Measurements from ENCODE around the gene ZFPM1. TPM values are rescaled to one million over a fixed set of nuclear protein-coding genes. Genes with fewer than 3 reads are reported as not detected.

ZFPM1 gene
- total RNA-seq, 2 donors from 2014 or later, result 18.1 to 21.5 TPM

DNA sequence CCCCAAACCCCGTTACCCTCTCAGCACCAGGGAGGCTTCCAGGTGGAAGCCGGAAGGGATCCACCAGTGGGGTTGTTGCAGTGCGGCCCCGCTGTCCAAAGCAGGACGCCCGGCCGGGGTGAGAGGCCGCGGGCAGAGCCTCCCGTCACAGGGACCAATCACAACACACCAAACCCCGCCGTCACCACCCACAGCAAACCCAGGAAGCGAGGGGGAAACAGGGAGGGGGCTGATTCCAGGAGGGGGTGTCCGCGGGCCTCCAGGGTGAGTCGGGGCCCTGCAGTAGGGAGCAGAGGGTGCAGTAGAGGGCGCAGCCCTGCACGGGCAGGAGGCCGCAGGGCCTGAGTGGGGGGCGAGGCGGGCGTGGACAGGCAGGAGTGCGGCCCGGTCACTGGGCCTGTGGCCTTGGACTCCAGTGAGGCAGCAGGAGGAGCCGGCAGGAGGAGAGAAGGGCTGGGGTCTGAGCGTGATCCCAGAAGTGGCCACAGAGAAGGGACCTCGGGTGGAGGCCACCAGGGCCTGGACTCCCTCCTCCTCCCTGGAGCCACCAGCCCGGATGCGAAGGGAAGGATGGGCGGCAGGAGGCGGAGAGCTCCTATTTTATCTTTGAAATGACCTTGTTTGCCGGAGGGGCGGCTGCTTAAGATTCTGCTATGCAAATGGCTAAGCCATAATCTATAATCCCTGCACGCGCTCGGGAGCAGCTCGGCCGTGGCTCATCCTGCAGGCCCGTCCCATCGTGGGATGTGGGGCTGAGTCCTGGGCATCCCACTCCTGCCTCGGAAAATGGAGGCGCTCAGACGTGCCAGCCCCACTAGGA, 41.5 kb downstream of the ZFPM1 start:
- H3K4me3 Mint-ChIP-seq, result no peak overlapping the region
- no peak overlapping the region for H3K27ac Mint-ChIP-seq

DNA sequence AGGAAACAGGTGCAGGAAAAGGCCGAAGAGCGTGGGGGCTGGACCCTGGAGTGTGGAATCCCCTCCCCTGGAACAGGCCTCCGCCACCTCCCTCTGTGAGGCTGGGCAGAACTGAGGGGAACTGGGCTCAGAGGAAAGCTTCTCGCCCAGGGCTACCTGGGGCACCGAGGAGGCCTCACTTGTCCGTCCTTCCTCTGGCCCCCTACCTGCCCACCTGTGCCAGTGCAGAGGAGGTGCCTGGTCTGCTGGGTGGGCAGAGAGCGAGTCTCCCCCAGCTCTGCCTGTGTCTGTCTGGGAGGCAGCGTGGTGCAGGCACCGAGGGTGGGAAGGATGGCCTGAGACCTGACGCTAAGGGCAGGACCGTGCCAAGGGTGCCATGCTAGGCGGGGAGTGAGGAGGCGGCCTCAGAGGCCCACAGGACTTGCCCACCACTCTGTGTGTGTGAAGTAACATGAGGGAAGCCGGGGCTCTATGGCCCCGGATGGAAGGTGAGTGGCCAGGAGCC, 42.2 kb downstream of the ZFPM1 start:
- Mint-ChIP-seq H3K27ac (peak overlapping the region; percentile 17), H3K9me3 (no peaks in the 10 kb centered on the region), H3K36me3 (ENCODE audit: low read depth) (no peaks in the 10 kb centered on the region), H3K4me3 (no peak overlapping the region), H3K4me1 (peaks cover 7% of the 10 kb centered on the region), H3K27me3 (ENCODE audit: insufficient read depth) (no peaks in the 10 kb centered on the region)
- Histone ChIP-seq H3K9me3 (ENCODE audit: control insufficient read depth, low read length) (no peaks in the 10 kb centered on the region), H3K4me3 (ENCODE audit: low read length) (no peak overlapping the region), H3K9ac (ENCODE audit: extremely low read depth, low read length, poor library complexity, severe bottlenecking) (no peak overlapping the region), H3K36me3 (ENCODE audit: control insufficient read depth, insufficient read depth, low read length) (no peaks in the 10 kb centered on the region), H3K27ac (ENCODE audit: low read depth, low read length) (no peak overlapping the region), H3K27me3 (ENCODE audit: control insufficient read depth, insufficient read depth, low read length, poor library complexity, severe bottlenecking) (no peaks in the 10 kb centered on the region), H3K4me1 (ENCODE audit: control insufficient read depth, insufficient read depth, low read length) (peaks cover 12% of the 10 kb centered on the region)
- TF ChIP-seq, protein P1, sequence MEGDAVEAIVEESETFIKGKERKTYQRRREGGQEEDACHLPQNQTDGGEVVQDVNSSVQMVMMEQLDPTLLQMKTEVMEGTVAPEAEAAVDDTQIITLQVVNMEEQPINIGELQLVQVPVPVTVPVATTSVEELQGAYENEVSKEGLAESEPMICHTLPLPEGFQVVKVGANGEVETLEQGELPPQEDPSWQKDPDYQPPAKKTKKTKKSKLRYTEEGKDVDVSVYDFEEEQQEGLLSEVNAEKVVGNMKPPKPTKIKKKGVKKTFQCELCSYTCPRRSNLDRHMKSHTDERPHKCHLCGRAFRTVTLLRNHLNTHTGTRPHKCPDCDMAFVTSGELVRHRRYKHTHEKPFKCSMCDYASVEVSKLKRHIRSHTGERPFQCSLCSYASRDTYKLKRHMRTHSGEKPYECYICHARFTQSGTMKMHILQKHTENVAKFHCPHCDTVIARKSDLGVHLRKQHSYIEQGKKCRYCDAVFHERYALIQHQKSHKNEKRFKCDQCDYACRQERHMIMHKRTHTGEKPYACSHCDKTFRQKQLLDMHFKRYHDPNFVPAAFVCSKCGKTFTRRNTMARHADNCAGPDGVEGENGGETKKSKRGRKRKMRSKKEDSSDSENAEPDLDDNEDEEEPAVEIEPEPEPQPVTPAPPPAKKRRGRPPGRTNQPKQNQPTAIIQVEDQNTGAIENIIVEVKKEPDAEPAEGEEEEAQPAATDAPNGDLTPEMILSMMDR (conservative IDR thresholded peaks at IDR 0.05), result peak; percentile 51
- WGBS, 2 experiments (ENCODE audit: insufficient coverage in 1 of 2, insufficient read length in 1 of 2), result 82 to 84% methylated on average over 9 to 15 of the region's 15 CpGs
- no peak for DNase-seq

More for the DNA sequence above, 41.5 kb downstream of the ZFPM1 start:
- Mint-ChIP-seq H3K27me3 (ENCODE audit: insufficient read depth) (no peaks in the 10 kb centered on the region), H3K4me1 (peaks cover 7% of the 10 kb centered on the region), H3K9me3 (no peaks in the 10 kb centered on the region), H3K36me3 (ENCODE audit: low read depth) (peaks cover under 1% of the 10 kb centered on the region)
- Histone ChIP-seq H3K27ac (ENCODE audit: low read depth, low read length) (no peak overlapping the region), H3K4me1 (ENCODE audit: control insufficient read depth, insufficient read depth, low read length) (peaks cover 11% of the 10 kb centered on the region), H3K9me3 (ENCODE audit: control insufficient read depth, low read length) (no peaks in the 10 kb centered on the region), H3K9ac (ENCODE audit: extremely low read depth, low read length, poor library complexity, severe bottlenecking) (no peak overlapping the region), H3K36me3 (ENCODE audit: control insufficient read depth, insufficient read depth, low read length) (no peaks in the 10 kb centered on the region), H3K27me3 (ENCODE audit: control insufficient read depth, insufficient read depth, low read length, poor library complexity, severe bottlenecking) (no peaks in the 10 kb centered on the region), H3K4me3 (ENCODE audit: low read length) (no peak overlapping the region)
- DNase-seq, result peak; percentile 80
- TF ChIP-seq, protein P1 (conservative IDR thresholded peaks at IDR 0.05), result no peak
- WGBS, 2 experiments (ENCODE audit: insufficient coverage in 1 of 2, insufficient read length in 1 of 2), result 91 to 93% methylated on average over 20 to 36 of the region's 43 CpGs

DNA sequence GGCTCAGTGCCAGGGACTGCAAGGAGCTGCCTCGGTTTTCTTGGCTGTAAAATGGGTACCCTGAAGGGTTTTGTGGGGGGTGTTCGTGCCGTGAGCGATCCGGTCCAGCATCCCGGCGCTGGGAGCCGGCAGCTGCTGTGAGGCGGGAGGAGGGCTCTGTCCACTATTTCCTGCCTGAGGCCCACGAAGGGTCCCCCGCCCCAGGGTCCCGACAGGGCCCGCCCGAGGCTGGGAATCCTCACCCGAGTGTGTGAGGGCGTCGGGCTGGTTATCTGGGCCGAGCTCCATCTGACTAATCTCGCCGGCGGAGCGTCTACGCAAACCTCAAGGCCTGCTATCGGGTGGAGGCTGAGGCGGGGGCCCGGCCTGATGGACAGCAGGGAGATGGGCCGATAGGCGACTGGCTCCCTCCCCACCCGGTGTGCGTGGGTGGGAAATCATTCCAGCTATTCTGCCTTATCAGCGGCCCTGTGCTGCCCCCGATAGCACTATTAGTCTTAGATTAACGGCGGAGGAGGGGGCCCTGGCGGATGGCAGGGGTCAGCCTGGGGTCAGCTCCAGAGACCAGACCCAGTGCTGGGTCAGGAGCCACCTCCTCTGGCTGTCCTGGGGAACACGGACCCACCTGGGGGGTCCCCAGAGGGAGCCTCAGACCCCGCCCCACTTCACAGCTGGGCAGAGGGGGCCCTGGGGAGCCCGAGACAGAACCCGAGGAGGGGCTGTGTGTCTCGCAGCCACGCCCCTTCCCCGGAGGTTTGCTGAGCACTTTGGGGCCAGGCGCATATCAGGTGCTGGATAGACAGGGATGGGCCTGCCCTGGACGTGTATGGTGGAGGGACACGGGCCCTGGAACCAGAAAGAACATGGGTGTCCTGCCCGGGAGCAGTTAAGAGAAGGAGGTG, 44.7 kb downstream of the ZFPM1 start:
- H3K27ac ChIP-seq (ENCODE audit: low read depth, low read length), result no peak overlapping the region
- no peaks in the 10 kb centered on the region for H3K36me3 ChIP-seq (ENCODE audit: control insufficient read depth, insufficient read depth, low read length)
- H3K27me3 Mint-ChIP-seq (ENCODE audit: insufficient read depth), result no peaks in the 10 kb centered on the region
- WGBS, 2 experiments (ENCODE audit: insufficient coverage in 1 of 2, insufficient read length in 1 of 2), result 84 to 95% methylated on average over 33 to 46 of the region's 46 CpGs
- TF ChIP-seq, protein P1 (conservative IDR thresholded peaks at IDR 0.05), result no peak
- no peaks in the 10 kb centered on the region for H3K36me3 Mint-ChIP-seq (ENCODE audit: low read depth)
- peaks cover 12% of the 10 kb centered on the region for H3K4me1 ChIP-seq (ENCODE audit: control insufficient read depth, insufficient read depth, low read length)
- H3K9me3 Mint-ChIP-seq, result no peaks in the 10 kb centered on the region
- H3K4me3 ChIP-seq (ENCODE audit: low read length), result no peak overlapping the region
- H3K9ac ChIP-seq (ENCODE audit: extremely low read depth, low read length, poor library complexity, severe bottlenecking), result no peak overlapping the region
- H3K27ac Mint-ChIP-seq, result no peak overlapping the region
- peak; percentile 56 for DNase-seq
- H3K27me3 ChIP-seq (ENCODE audit: control insufficient read depth, insufficient read depth, low read length, poor library complexity, severe bottlenecking), result no peaks in the 10 kb centered on the region
- no peaks in the 10 kb centered on the region for H3K9me3 ChIP-seq (ENCODE audit: control insufficient read depth, low read length)
- H3K4me1 Mint-ChIP-seq, result peaks cover 7% of the 10 kb centered on the region
- no peak overlapping the region for H3K4me3 Mint-ChIP-seq
